IMR-90 (cell line): Measurements from ENCODE around the gene GPBAR1. TPM values are rescaled to one million over a fixed set of nuclear protein-coding genes. Genes with fewer than 3 reads are reported as not detected.

Experiments
- ATAC-seq: fragments of 200-7000 bp; cut with Tn5 transposase; 2 replicates; pipeline ENCODE4 v1.9.1; 2020; ENCODE audit warnings: low read depth, mild to moderate bottlenecking, moderate library complexity
- BruUV-seq: library from RNA; stranded (reverse); fragments of 400-500 nt; replicated peaks from 2 replicates; lab custom pipeline; 2021; lab: Mats Ljungman, UMichigan
- CTCF ChIA-PET: fragments of 300-600 bp; formaldehyde crosslinking; extraction: SDS; loops from one replicate; lab custom pipeline; 2021; ENCODE audit warnings: antibody characterized with exemption; lab: Yijun Ruan, JAX
- POLR2A ChIA-PET: fragments of 300-600 bp; sonication (Branson Sonifier 250); formaldehyde crosslinking; loops from one replicate; lab custom pipeline; 2022; ENCODE audit warnings: antibody characterized with exemption; ENCODE audit not compliant: unreplicated experiment; lab: Charles Lee
- DNase-seq: peaks from one replicate; pipeline ENCODE4 v3.0.0; 2013
- H2AFZ ChIP-seq: replicated peaks from 2 replicates; pipeline ENCODE3; 2013; ENCODE audit warnings: low read length, mild to moderate bottlenecking; ENCODE audit not compliant: poor library complexity
- H2AK5ac ChIP-seq: 2 replicates; pipeline ENCODE4 v1.6.1; 2013; ENCODE audit warnings: low read depth, low read length, inconsistent platforms
- H2AK9ac ChIP-seq: replicated peaks from 2 replicates; pipeline ENCODE3; 2013; ENCODE audit warnings: mild to moderate bottlenecking, low read depth, low read length, moderate library complexity; ENCODE audit not compliant: poor library complexity
- H2BK120ac ChIP-seq: 2 replicates; pipeline ENCODE4 v1.6.1; 2013; ENCODE audit warnings: low read depth, low read length, inconsistent platforms
- H2BK15ac ChIP-seq: 3 replicates; pipeline ENCODE4 v1.6.1; 2013; ENCODE audit warnings: low read depth, low read length, inconsistent platforms
- H2BK20ac ChIP-seq: 2 replicates; pipeline ENCODE4 v1.6.1; 2013; ENCODE audit warnings: low read depth, mild to moderate bottlenecking, inconsistent platforms, low read length, moderate library complexity
- H2BK5ac ChIP-seq: 2 replicates; pipeline ENCODE4 v1.6.1; 2013; ENCODE audit warnings: mild to moderate bottlenecking, low read depth, low read length, inconsistent platforms; ENCODE audit not compliant: poor library complexity, severe bottlenecking
- H3K14ac ChIP-seq: replicated peaks from 2 replicates; pipeline ENCODE4 v1.6.1; 2013; ENCODE audit warnings: low read depth, low read length, inconsistent platforms
- H3K18ac ChIP-seq: 2 replicates; pipeline ENCODE4 v1.6.1; 2013; ENCODE audit warnings: low read depth, low read length, control low read depth
- H3K23ac ChIP-seq: 2 replicates; pipeline ENCODE4 v1.6.1; 2013; ENCODE audit warnings: low read depth, low read length, inconsistent platforms
- H3K27ac ChIP-seq: 2 replicates; pipeline ENCODE4 v1.5.1; 2013; ENCODE audit warnings: mild to moderate bottlenecking, control low read depth, low read length; ENCODE audit not compliant: insufficient read depth
- H3K27me3 ChIP-seq: 2 replicates; pipeline ENCODE4 v1.6.1; 2013; ENCODE audit warnings: low read length; ENCODE audit not compliant: control insufficient read depth, insufficient read depth
- H3K36me3 ChIP-seq: 2 replicates; pipeline ENCODE4 v1.6.1; 2013; ENCODE audit warnings: low read length, mixed read lengths; ENCODE audit not compliant: control insufficient read depth, insufficient read depth
- H3K4ac ChIP-seq: 2 replicates; pipeline ENCODE4 v1.6.1; 2013; ENCODE audit warnings: low read depth, low read length, inconsistent platforms
- H3K4me1 ChIP-seq: 2 replicates; pipeline ENCODE4 v1.6.1; 2013; ENCODE audit warnings: low read length, mixed read lengths; ENCODE audit not compliant: control insufficient read depth, insufficient read depth
- H3K4me2 ChIP-seq: 2 replicates; pipeline ENCODE4 v1.6.1; 2013; ENCODE audit warnings: low read depth, mild to moderate bottlenecking, control low read depth, low read length, moderate library complexity
- H3K4me3 ChIP-seq: 2 replicates; pipeline ENCODE4 v1.5.1; 2013; ENCODE audit warnings: low read depth, mild to moderate bottlenecking, control low read depth, low read length, moderate library complexity; ENCODE audit not compliant: insufficient read depth
- H3K56ac ChIP-seq: 2 replicates; pipeline ENCODE4 v1.6.1; 2013; ENCODE audit warnings: low read length, inconsistent platforms; ENCODE audit not compliant: insufficient read depth; ENCODE audit errors: extremely low read depth
- H3K79me1 ChIP-seq, 2 experiments: 2 replicates each; pipeline ENCODE4 v1.6.1; 2013; ENCODE audit warnings: low read length in 2 of 2, inconsistent platforms in 1 of 2, low read depth in 1 of 2
- H3K9ac ChIP-seq: 2 replicates; pipeline ENCODE4 v1.6.1; 2013; ENCODE audit warnings: low read depth, low read length, control low read depth
- H3K9me1 ChIP-seq: 2 replicates; pipeline ENCODE4 v1.6.1; 2013; ENCODE audit warnings: low read length, inconsistent platforms; ENCODE audit not compliant: insufficient read depth
- H3K9me3 ChIP-seq: 2 replicates; pipeline ENCODE4 v1.6.1; 2013; ENCODE audit warnings: low read length; ENCODE audit not compliant: control insufficient read depth, insufficient read depth
- H4K20me1 ChIP-seq: 2 replicates; pipeline ENCODE4 v1.6.1; 2013; ENCODE audit warnings: low read length, inconsistent platforms; ENCODE audit not compliant: insufficient read depth
- H4K5ac ChIP-seq: 2 replicates; pipeline ENCODE4 v1.6.1; 2013; ENCODE audit warnings: mild to moderate bottlenecking, low read depth, low read length, control low read depth
- H4K8ac ChIP-seq, 2 experiments: 2 replicates each; pipeline ENCODE4 v1.6.1; 2013; ENCODE audit warnings: low read depth in 2 of 2, low read length in 2 of 2, control low read depth in 1 of 2, inconsistent platforms in 1 of 2
- H4K91ac ChIP-seq: 2 replicates; pipeline ENCODE4 v1.6.1; 2013; ENCODE audit warnings: low read depth, low read length, inconsistent platforms; ENCODE audit not compliant: insufficient read depth
- BHLHE40 ChIP-seq: fragments of 150-350 bp; IDR thresholded peaks from 2 replicates; pipeline ENCODE4 v1.6.1; 2016; ENCODE audit warnings: mild to moderate bottlenecking, low read depth, low read length
- CHD1 ChIP-seq: IDR thresholded peaks from 2 replicates; pipeline ENCODE4 v1.6.1; 2012; ENCODE audit warnings: low read depth, low read length, improper control_type of control experiment
- ELK1 ChIP-seq: fragments of 150-350 bp; IDR thresholded peaks from 2 replicates; pipeline ENCODE4 v1.6.1; 2016; ENCODE audit warnings: low read depth, mild to moderate bottlenecking, low read length, moderate library complexity, borderline replicate concordance
- FOS ChIP-seq: fragments of 150-350 bp; IDR thresholded peaks from 2 replicates; pipeline ENCODE4 v1.6.1; 2016; ENCODE audit warnings: low read depth, low read length
- MAFK ChIP-seq: IDR thresholded peaks from 2 replicates; pipeline ENCODE4 v1.6.1; 2012; ENCODE audit warnings: low read depth, low read length, improper control_type of control experiment
- MAZ ChIP-seq: IDR thresholded peaks from 2 replicates; pipeline ENCODE4 v1.6.1; 2012; ENCODE audit warnings: low read depth, mild to moderate bottlenecking, low read length, improper control_type of control experiment, moderate library complexity, borderline replicate concordance
- MXI1 ChIP-seq: IDR thresholded peaks from 2 replicates; pipeline ENCODE4 v1.6.1; 2012; ENCODE audit warnings: low read depth, mild to moderate bottlenecking, low read length, moderate library complexity, borderline replicate concordance
- NFE2L2 ChIP-seq: fragments of 150-350 bp; IDR thresholded peaks from 2 replicates; pipeline ENCODE4 v1.6.1; 2016; ENCODE audit warnings: low read depth, mild to moderate bottlenecking, low read length
- POLR2A ChIP-seq: IDR thresholded peaks from 2 replicates; pipeline ENCODE4 v1.6.1; 2012; ENCODE audit warnings: mild to moderate bottlenecking, low read depth, low read length
- RAD21 ChIP-seq: IDR thresholded peaks from 2 replicates; pipeline ENCODE4 v1.6.1; 2012; ENCODE audit warnings: low read length, improper control_type of control experiment
- RCOR1 ChIP-seq: IDR thresholded peaks from 2 replicates; pipeline ENCODE4 v1.6.1; 2012; ENCODE audit warnings: mild to moderate bottlenecking, low read length, improper control_type of control experiment; ENCODE audit not compliant: insufficient replicate concordance
- RFX5 ChIP-seq: IDR thresholded peaks from 2 replicates; pipeline ENCODE4 v1.8.0; 2012; ENCODE audit warnings: low read depth, mild to moderate bottlenecking, low read length, moderate library complexity
- WGBS, 2 experiments: methylation state at CpG; one replicate each; pipeline versions ENCODE4 v1.1.5 to v1.1.7; 2013; ENCODE audit warnings: missing lambda C conversion rate in 2 of 2; ENCODE audit not compliant: insufficient read length in 1 of 2; ENCODE audit errors: extremely low coverage in 2 of 2; 5-methylcytosine and 5-hydroxymethylcytosine counted together
- dilution Hi-C: fragments of 300-500 bp; cut with HindIII; formaldehyde crosslinking; loops from one replicate; pipeline ENCODE4 v1.14.3; 2018; ENCODE audit warnings: low sequenced_read_pairs; ENCODE audit not compliant: unreplicated experiment
- in situ Hi-C: fragments of 300-500 bp; cut with MboI; formaldehyde crosslinking; loops from 3 replicates; pipeline ENCODE4 v1.14.3; 2019; ENCODE audit warnings: low sequenced_read_pairs, inconsistent platforms, mixed read lengths
- intact Hi-C: fragments of 100-400 bp; cut with micrococcal nuclease; formaldehyde crosslinking; loops from 2 replicates; pipeline ENCODE4 v1.10.0; 2022
- polyA plus RNA-seq, 3 experiments: library from polyadenylated mRNA; depleted of rRNA; stranded (reverse); fragments of >200 nt; gene quantifications; 2 replicates each; pipeline ENCODE4 v1.2.3, GENCODE V29; 2012; ENCODE audit warnings: low replicate concordance in 1 of 3
- total RNA-seq: library from RNA; depleted of rRNA; stranded (reverse); fragments of >200 nt; gene quantifications from 2 replicates; pipeline ENCODE4 v1.2.3, GENCODE V29; 2012
- TF ChIP-seq, protein P1 (sequence below): conservative IDR thresholded peaks from 2 replicates; pipeline ENCODE4 v1.5.1; 2012; ENCODE audit warnings: mild to moderate bottlenecking, low read depth, low read length, improper control_type of control experiment
- TF ChIP-seq, protein P2 (sequence below): fragments of 150-350 bp; IDR thresholded peaks from 2 replicates; pipeline ENCODE4 v1.6.1; 2017; ENCODE audit warnings: mild to moderate bottlenecking, antibody characterized with exemption, low read length, low read depth

GPBAR1 gene
- total and polyA plus RNA-seq, 2 of the 4 experiments (the other 2 are of a cell fraction): under 0.01 to 0.21 TPM

- no TSS peak for BruUV-seq
- Histone ChIP-seq H3K4me1 (peaks cover 10% of the 10 kb centered on the region), H3K36me3 (peaks cover 40% of the 10 kb centered on the region), H2BK5ac (no peak overlapping the region), H2BK15ac (no peak overlapping the region), H3K56ac (no peak overlapping the region), H4K8ac (no peak overlapping the region), H3K79me1 (peaks cover 22 to 66% of the 10 kb centered on the region in 2 experiments), H2AFZ (peak overlapping the region; percentile 39), H3K9ac (no peak overlapping the region), H3K14ac (no peak overlapping the region), H3K4me3 (no peak overlapping the region), H3K23ac (0 out of 2 replicates have a peak overlapping the region, but pooled peaks have one; percentile 9), H3K4ac (no peak overlapping the region), H3K27me3 (no peaks in the 10 kb centered on the region), H2AK9ac (no peak overlapping the region), H2AK5ac (no peak overlapping the region), H3K4me2 (no peak overlapping the region; the same call in 1 of the 2 replicates), H3K27ac (no peak overlapping the region), H4K91ac (no peak overlapping the region), H3K18ac (no peak overlapping the region), H2BK120ac (no peak overlapping the region), H4K5ac (no peak overlapping the region), H4K20me1 (peaks cover 9% of the 10 kb centered on the region; the same call in 1 of the 2 replicates), H3K9me3 (no peaks in the 10 kb centered on the region), H2BK20ac (no peak overlapping the region), H3K9me1 (0 out of 2 replicates have a peak, but pooled peaks cover 3% of the 10 kb centered on the region)
- ChIA-PET POLR2A (no interaction called here), CTCF (interaction anchor here (1.8 to 3.9 kb wide), 2 partner anchors 12 to 20 kb away, joined by 4 to 24 read pairs; partner anchors contain the start of gene TMBIM1)
- intact Hi-C loops (loop anchor here (1.0 to 10.0 kb wide), 4 partner anchors 15 to 293 kb away; partner anchors contain the start of genes CATIP, CNOT9 and USP37), in situ Hi-C loops (loop anchor here (10.0 kb wide), 1 partner anchor 123 kb away; the partner anchor contains the start of gene CTDSP1), dilution Hi-C loops (no loop called here)
- no peak for TF ChIP-seq MAFK
- TF ChIP-seq POLR2A: no peak
- no peak for TF ChIP-seq RCOR1
- TF ChIP-seq, protein P1, sequence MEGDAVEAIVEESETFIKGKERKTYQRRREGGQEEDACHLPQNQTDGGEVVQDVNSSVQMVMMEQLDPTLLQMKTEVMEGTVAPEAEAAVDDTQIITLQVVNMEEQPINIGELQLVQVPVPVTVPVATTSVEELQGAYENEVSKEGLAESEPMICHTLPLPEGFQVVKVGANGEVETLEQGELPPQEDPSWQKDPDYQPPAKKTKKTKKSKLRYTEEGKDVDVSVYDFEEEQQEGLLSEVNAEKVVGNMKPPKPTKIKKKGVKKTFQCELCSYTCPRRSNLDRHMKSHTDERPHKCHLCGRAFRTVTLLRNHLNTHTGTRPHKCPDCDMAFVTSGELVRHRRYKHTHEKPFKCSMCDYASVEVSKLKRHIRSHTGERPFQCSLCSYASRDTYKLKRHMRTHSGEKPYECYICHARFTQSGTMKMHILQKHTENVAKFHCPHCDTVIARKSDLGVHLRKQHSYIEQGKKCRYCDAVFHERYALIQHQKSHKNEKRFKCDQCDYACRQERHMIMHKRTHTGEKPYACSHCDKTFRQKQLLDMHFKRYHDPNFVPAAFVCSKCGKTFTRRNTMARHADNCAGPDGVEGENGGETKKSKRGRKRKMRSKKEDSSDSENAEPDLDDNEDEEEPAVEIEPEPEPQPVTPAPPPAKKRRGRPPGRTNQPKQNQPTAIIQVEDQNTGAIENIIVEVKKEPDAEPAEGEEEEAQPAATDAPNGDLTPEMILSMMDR: no peak
- no peak for TF ChIP-seq FOS
- no peak for TF ChIP-seq MXI1
- TF ChIP-seq BHLHE40: no peak
- no peak for TF ChIP-seq CHD1
- TF ChIP-seq RAD21: no peak
- TF ChIP-seq, protein P2, sequence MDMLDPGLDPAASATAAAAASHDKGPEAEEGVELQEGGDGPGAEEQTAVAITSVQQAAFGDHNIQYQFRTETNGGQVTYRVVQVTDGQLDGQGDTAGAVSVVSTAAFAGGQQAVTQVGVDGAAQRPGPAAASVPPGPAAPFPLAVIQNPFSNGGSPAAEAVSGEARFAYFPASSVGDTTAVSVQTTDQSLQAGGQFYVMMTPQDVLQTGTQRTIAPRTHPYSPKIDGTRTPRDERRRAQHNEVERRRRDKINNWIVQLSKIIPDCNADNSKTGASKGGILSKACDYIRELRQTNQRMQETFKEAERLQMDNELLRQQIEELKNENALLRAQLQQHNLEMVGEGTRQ: no peak
- no peak for TF ChIP-seq MAZ
- TF ChIP-seq NFE2L2: no peak
- no peak for TF ChIP-seq ELK1
- no peak for TF ChIP-seq RFX5
- ATAC-seq: no peak
- no peak for DNase-seq
- WGBS, 2 experiments: 94% methylated on average over 2 of the region's 5 CpGs; no CpG with 5 or more reads in 1 of the 2 experiments
These were observed 11.2 kb downstream of the GPBAR1 start for GRCh38 chr2:218271865-218272530.
